GM12874 (cell line): ENCODE data around the gene SMDT1.

Experiments
- CTCF ChIP-seq: IDR thresholded peaks from 2 replicates; pipeline ENCODE4 v1.5.1; 2011; ENCODE audit warnings: low read depth, mild to moderate bottlenecking, control low read depth, low read length, moderate library complexity; ENCODE audit not compliant: insufficient read depth

SMDT1 gene, protein sequence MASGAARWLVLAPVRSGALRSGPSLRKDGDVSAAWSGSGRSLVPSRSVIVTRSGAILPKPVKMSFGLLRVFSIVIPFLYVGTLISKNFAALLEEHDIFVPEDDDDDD

DNA sequence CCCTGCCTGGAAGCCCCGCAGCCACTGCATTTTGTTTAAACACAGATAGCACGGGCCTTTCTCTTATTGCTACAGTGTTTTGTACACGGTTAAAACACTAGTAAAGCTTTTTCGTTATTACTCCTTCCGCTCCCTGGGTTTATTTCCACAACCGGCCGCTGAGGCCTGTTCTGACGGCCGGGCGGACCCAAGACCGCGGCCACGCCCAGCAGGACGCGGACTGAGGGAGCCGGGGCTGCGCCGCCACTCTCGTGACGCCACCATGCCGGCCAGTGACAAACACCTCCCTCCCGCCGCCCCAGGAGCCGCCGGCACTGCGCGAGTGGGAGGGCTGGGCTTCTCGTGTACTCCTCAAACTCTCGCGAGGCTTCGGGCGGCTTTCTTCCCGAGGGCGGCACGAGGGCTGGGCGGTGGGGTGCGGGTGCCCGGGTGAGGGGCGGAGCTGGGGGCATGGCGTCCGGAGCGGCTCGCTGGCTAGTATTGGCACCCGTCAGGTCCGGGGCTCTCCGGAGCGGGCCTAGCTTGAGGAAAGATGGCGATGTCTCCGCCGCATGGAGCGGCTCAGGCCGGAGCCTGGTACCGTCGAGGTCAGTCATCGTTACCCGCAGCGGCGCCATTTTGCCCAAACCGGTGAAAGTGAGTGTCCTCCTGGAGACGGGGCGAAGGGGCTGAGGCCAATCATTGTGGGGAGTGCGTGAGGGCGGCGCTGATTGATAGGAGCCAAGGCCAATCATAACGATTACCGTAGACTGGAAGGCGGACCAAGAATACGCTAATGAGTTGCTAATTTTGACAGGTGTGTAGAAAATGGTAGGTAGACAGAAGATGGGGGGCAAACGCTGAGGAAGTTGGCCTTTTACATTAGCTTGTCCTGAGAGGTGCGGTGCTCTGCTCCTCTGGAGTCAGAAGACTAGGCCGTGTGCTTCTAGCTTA is at the start of gene SMDT1:
SMDT1 (plus strand) TSS at position 382 of the 933 bp plus-strand sequence; CDS start at position 451, 69 bp downstream.
- no peak for TF ChIP-seq CTCF

DNA sequence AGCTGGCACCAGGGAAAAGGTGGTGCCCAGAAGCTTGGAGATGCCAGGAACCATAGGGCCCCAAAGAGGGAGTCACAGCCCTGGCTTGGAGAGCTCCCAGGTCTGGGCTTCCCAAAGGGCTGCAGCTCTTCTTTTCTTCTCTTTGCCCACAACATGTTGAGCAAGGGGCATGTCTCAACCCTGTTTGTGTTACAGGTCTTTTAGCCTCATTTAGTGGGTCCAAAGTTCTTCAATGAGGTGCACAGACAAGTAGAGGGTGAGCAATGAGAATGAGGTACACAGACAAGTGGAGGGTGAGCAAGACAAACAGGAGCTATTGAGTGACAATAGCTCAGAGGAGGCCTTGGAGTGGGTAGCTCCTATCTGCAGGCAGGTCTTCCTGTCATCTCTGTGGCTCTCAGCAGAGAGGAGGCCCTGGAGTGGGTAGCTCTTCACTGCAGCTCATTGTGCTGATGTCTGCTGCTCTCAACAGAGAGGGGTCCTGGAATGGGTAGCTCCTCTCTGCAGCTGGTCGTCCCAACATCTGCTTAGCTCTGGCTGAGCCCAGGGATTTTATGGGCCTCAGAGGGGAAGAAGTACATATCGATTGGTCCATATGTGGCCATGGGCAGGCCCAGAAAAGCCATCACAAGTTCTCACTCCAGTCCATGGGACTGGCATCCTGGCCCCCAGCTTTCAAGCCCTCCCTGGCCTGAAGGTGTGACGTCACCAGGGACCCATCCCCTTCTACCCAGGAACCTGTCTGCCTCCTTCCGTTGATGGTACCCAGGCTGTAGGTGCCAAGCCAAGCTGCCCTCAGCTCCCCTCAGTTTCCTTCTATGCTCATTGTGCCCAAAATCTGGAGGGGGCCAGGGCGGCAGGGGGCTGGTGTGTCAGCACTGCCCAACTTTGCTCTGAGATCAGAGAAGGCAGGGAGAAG is 46.0 kb upstream of the SMDT1 start:
- TF ChIP-seq CTCF: no peak

GRCh38 chr22:42035256-42035655 is 44.2 kb upstream of the SMDT1 start:
- TF ChIP-seq CTCF: no peak

DNA sequence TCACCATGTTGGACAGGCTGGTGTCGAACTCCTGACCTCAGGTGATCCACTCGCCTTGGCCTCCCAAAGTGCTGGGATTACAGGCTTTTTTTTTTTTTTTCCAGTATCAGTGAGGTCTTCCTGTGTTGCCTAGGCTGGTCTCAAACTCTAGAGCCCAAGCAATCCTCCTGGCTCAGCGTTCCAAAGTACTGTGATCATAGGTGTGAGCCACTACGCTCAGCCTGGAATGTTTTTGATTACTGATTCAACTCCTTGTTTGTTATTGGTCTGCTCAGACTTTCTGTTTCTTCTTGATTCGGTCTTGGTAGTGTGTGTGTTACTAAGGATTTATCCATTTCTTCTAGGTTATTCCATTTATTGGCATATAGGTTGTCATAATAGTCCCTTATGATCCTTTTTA is 40.2 kb upstream of the SMDT1 start:
- TF ChIP-seq CTCF: no peak

GRCh38 chr22:42041784-42042183 is 37.7 kb upstream of the SMDT1 start:
- no peak for TF ChIP-seq CTCF

DNA sequence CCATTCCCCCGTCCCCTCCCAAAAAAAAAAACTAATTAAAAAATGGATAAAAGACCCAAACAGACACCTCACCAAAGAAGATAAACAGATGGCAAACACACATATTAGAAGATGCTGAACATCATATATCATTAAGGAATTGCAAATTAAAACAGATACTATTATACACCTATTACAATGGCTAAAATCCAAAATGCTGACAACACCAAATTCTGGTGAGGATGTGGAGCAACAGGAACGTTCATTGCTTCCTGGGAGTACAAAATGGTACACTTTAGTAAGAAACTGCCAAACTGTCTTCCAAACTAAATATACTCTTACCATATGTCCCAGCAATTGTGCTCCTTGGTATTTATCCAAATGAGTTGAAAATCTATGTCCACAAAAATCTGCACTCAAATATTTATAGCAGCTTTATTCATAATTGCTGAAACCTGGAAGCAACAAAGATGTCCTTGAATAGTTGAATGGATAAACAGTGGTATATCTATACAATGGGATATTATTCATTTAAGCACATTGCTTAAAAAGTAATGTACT is 28.8 kb upstream of the SMDT1 start:
- TF ChIP-seq CTCF: no peak

DNA sequence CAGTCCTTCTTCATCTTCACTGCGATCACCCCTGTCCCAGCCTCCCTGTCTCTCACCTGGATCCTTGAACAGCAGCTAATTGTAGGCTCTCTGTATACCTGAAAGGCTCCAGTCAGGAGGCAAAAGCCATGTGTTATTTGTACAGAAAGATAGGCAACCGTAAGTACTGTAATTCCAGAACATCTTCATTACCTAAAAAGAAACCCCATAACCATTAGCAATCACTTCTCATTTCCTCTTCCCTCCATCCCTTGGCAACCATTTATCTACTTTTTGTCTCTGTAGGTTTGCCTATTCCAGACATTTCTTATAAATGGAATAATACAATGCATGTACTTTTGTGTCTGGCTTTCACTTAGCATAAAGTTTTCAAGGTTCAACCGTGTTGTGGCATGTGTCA is 26.7 kb upstream of the SMDT1 start:
- TF ChIP-seq CTCF: no peak
